ENCODE results near the gene TEX11.
A peak's percentile ranks its signal among the peaks of the same experiment; 100 is the strongest.
"Not testable (repeated sequence)": the region's sequence is repeated elsewhere in the genome, so short reads cannot be mapped to it uniquely, and the experiment has no call there.

Gene TEX11

GRCh38 chrX:70569922-70570576 lies 338.5 kb downstream of the TEX11 start:
- not testable (repeated sequence) for DNase-seq

- DNase-seq: no peak
Measured at GRCh38 chrX:70554948-70555347, 353.6 kb downstream of the TEX11 start.

DNA sequence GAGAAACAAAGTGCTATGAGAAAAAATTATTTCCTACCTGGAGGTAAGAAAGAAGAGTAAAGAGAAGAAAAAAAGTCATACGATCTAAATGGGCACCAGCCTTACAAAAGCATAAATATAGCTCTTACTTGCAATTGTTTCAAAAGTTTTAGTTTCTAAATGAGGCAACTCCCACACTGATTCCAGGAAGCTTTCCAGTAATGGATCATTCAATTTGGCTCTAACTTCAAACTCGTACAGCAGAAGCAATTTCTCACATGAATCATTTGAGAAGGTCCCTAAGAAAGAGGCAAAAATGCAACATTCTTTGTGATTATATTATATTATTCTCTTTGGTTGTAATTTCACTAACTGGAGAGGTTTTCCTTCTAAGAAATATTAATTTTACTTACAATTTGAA lies 354.0 kb downstream of the TEX11 start:
- no peak for DNase-seq

- DNase-seq: no peak
Measured at GRCh38 chrX:70554081-70554480, 354.4 kb downstream of the TEX11 start.

DNA sequence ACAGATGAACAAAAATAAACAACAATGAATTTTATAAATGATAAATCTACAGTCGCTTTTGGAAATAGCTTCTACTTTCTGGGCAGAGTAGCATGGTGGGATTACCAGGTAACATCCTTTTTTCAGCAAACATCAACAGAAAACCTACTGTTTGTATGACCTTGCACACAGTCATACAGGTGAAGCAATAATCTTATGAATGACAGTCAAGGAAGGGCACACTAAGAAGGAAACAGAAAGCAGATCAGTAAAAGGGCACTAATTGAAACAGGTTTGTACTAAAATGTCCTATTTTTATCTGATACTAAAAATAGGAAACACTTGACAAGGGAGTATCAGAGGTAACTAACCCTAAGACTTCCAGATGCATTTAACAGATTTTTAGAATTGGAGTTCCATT lies 355.0 kb downstream of the TEX11 start:
- no peak for DNase-seq

GRCh38 chrX:70552130-70552704 lies 356.3 kb downstream of the TEX11 start:
- no peak for DNase-seq

GRCh38 chrX:70549429-70549828 lies 359.1 kb downstream of the TEX11 start:
- DNase-seq: no peak

DNA sequence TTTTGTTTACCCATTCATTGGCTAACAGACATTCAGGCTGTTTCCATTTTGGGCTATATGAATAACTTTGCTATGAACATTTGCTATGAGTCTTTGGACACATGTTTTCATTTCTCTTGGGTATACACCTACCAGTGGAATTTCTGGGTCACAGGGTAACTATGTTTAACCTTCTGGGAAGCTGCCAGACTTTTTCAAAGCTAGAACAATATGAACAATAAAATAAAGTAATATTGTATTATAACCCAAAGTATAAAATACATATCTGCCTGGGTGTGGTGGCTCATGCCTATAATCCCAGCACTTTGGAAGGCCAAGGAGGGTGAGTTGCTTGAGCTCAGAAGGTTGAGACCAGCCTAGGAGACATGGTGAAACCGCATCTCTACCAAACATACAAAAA lies 373.3 kb downstream of the TEX11 start:
- DNase-seq: no peak

GRCh38 chrX:70527610-70528345 lies 380.7 kb downstream of the TEX11 start:
- no peak for DNase-seq

DNA sequence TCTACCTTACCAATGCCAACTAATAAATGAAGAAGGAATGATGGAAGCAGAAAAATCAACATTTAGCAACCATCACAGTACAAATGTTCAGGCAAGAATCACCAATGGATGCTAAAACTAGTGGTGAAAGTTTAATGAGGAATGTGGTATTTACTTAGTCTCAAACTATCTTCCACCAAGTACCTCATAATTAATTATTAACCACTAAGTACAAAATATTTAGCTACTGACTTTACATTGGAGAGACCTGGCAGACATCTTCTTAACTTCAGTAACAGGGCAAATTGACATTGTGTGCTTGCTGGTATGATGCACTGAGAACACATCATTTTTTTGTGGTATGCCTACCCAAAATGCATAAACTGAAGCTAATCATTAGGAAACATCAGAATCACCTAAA lies 381.5 kb downstream of the TEX11 start:
- no peak for DNase-seq

- DNase-seq: no peak
Measured at GRCh38 chrX:70525733-70526132, 382.8 kb downstream of the TEX11 start.

DNA sequence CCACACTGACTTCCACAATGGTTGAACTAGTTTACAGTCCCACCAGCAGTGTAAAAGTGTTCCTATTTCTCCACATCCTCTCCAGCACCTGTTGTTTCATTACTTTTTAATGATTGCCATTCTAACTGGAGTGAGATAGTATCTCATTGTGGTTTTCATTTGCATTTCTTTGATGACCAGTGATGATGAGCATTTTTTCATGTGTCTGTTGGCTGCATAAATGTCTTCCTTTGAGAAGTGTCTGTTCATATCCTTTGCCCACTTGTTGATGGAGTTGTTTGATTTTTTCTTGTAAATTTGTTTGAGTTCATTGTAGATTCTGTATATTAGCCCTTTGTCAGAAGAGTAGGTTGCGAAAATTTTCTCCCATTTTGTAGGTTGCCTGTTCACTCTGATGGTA lies 392.8 kb downstream of the TEX11 start:
- not testable (repeated sequence) for DNase-seq

- not testable (repeated sequence) for DNase-seq
Measured at GRCh38 chrX:70515270-70515669, 393.2 kb downstream of the TEX11 start.

GRCh38 chrX:70509078-70509477 lies 399.4 kb downstream of the TEX11 start:
- DNase-seq: no peak

- peak; percentile 31 for DNase-seq
Measured at GRCh38 chrX:70508296-70508911, 400.1 kb downstream of the TEX11 start.

GRCh38 chrX:70505451-70505841 lies 403.1 kb downstream of the TEX11 start:
- DNase-seq: no peak

GRCh38 chrX:70504772-70505450 lies 403.6 kb downstream of the TEX11 start:
- peak; percentile 39 for DNase-seq

DNA sequence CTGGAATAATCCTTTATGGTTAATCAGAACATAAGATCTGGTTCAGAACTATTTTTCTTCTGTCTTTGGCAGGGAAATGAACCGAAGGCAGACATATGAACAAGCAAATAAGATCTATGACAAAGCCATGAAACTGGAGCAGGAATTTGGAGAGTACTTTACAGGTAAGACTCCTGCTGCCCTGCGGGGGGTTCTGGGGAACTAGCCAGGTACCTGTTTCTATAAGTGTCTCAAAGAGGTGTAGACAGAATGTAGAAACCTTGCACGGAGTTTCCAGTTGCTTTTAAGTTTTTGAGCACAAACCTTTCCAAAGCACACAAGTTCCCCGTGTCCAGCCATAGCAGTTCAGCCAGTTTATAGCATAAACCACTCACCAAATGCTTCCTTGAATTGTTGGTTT lies 407.7 kb downstream of the TEX11 start:
- DNase-seq: no peak

GRCh38 chrX:70498129-70498528 lies 410.4 kb downstream of the TEX11 start:
- DNase-seq: no peak

- DNase-seq: no peak
Measured at GRCh38 chrX:70497026-70497425, 411.5 kb downstream of the TEX11 start.

GRCh38 chrX:70496491-70496890 lies 412.0 kb downstream of the TEX11 start:
- no peak for DNase-seq

DNA sequence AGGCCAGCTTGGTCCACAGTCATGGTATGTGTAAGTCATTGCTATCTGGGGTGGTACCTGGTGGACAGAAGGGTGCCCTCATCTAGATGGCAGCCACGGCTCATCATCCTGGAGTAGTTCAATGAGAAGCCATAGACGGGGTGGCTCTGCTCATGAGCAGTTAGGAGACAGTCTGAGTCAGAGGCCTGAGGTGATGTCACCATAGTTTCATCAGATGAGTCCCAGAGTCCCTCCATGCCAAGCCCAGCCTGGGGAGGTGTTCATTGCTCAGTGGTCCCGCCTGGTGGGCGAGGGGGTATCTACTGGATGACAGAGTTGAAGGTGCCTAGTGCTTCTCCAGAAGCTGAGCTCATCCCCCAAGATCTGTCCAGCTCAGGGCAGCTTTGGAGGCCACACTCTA lies 414.1 kb downstream of the TEX11 start:
- peak; percentile 44 for DNase-seq

DNA sequence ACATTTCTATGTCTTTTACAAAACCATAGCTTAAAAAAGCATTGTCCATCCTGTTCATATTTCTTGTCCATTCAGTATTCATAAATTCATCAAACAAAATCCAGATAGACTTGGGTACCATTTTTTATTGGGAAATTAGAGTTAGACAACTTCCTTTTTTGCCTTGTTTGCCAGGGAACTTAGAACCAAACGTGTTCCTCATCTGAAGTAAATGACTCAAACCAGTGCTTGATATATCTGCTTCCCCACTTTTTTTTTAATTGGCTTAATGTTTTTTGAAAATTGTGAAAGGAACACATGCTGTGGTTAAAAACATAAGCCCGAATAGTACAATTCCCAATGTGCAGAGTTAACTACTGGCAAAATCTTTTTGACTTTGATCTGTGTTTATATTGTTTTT lies 419.7 kb downstream of the TEX11 start:
- no peak for DNase-seq
